ENCODE results near the gene EHBP1. TPM values are rescaled to one million over a fixed set of nuclear protein-coding genes. Genes with fewer than 3 reads are reported as not detected.

The EHBP1 gene
- total and polyA plus RNA-seq, 7 donors: 3.9 to 20.2 (median 14.3) TPM

DNA sequence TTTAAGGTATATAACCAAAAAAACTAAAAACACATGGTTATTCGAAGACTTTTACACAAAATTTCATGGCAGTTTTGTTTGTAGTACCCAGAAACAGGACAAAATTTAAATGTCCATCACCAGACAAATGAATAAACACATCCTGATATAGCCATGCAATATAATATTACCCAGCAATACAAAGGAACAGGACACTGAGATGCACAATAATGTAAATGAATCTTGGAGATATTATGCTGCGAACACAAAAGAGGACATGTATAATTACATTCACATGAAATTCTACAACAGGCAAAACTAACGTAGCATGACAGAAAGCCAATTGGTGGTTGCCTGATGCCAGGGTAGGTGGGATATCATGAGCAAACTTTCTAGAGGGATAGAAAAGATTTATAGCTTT is 252.7 kb downstream of the EHBP1 start:
- intact Hi-C loops (cut with DNase I): no loop called here
- no peaks in the 10 kb centered on the region for H3K9me3 ChIP-seq
- H3K4me1 ChIP-seq: no peaks in the 10 kb centered on the region
- H3K4me3 ChIP-seq: no peak overlapping the region
- H3K27ac ChIP-seq: no peak overlapping the region
- TF ChIP-seq, protein P1, sequence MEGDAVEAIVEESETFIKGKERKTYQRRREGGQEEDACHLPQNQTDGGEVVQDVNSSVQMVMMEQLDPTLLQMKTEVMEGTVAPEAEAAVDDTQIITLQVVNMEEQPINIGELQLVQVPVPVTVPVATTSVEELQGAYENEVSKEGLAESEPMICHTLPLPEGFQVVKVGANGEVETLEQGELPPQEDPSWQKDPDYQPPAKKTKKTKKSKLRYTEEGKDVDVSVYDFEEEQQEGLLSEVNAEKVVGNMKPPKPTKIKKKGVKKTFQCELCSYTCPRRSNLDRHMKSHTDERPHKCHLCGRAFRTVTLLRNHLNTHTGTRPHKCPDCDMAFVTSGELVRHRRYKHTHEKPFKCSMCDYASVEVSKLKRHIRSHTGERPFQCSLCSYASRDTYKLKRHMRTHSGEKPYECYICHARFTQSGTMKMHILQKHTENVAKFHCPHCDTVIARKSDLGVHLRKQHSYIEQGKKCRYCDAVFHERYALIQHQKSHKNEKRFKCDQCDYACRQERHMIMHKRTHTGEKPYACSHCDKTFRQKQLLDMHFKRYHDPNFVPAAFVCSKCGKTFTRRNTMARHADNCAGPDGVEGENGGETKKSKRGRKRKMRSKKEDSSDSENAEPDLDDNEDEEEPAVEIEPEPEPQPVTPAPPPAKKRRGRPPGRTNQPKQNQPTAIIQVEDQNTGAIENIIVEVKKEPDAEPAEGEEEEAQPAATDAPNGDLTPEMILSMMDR (IDR thresholded peaks at IDR 0.05): no peak
- H3K36me3 ChIP-seq (ENCODE audit: insufficient read depth in 1 of 2, low read depth in 1 of 2): peaks cover 0 to 9% of the 10 kb centered on the region in 2 donors
- ATAC-seq (no peak), DNase-seq (no peak)
- no peaks in the 10 kb centered on the region for H3K27me3 ChIP-seq (ENCODE audit: insufficient read depth in 3 of 3, low read length in 2 of 3)
- WGBS, 3 donors: 96 to 99% (median 96%) methylated on average over 3 of the region's 3 CpGs

DNA sequence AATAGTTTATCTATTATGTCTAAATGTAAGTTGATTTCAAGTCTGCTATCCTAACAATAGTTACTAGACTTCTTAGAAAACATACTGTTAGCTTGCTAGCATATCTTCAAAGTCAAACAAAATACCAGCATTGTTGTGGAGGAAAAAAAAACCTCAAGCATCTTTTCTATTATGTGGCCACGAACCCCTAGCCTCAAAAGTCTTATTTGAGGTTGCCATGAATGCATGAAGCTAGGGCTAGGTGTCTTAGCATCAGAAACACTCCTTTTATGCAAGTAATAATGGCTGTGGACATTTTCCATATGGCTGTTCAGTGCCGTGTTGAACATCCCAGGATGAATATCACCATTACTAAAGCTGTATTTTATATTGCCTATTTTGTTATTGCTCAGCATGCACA is 258.5 kb downstream of the EHBP1 start:
- Histone ChIP-seq H3K27ac (no peak overlapping the region), H3K4me1 (no peaks in the 10 kb centered on the region), H3K27me3 (ENCODE audit: insufficient read depth in 3 of 3, low read length in 2 of 3) (no peaks in the 10 kb centered on the region), H3K36me3 (ENCODE audit: insufficient read depth in 1 of 2, low read depth in 1 of 2) (peaks cover 0 to 6% of the 10 kb centered on the region in 2 donors), H3K4me3 (no peak overlapping the region), H3K9me3 (no peaks in the 10 kb centered on the region)
- TF ChIP-seq, protein P1 (IDR thresholded peaks at IDR 0.05): no peak
- ATAC-seq: no peak
- DNase-seq: no peak
- WGBS, 3 donors: 90 to 98% (median 94%) methylated on average over 2 of the region's 2 CpGs
- intact Hi-C loops (cut with DNase I): no loop called here

DNA sequence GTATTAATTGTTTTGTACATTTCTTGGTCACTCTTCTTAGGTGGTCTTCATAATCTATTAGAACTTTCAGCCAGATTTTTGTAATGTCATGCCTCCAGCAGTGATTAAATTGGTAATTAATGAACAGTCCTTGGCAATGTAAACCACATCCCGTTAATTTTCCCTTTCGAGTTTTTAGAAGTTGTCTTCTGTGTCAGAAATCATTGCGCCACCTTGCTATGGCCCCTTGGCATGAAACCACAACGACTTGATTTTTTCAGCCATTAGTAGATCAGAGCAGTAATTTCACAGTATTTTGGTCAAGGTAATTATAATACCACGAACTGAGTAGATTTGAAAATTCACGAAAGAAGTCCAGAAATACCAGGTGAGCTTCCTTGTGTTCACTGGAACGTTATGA is 259.2 kb downstream of the EHBP1 start:
- Histone ChIP-seq H3K36me3 (ENCODE audit: insufficient read depth in 1 of 2, low read depth in 1 of 2) (peaks cover 0 to 6% of the 10 kb centered on the region in 2 donors), H3K4me1 (no peaks in the 10 kb centered on the region), H3K4me3 (no peak overlapping the region), H3K27me3 (ENCODE audit: insufficient read depth in 3 of 3, low read length in 2 of 3) (no peaks in the 10 kb centered on the region), H3K9me3 (no peaks in the 10 kb centered on the region), H3K27ac (no peak overlapping the region)
- 66 to 77% (median 67%) methylated on average over 7 of the region's 7 CpGs for WGBS, 3 donors
- DNase-seq: no peak
- no peak for ATAC-seq
- intact Hi-C loops (cut with DNase I): no loop called here
- TF ChIP-seq, protein P1 (IDR thresholded peaks at IDR 0.05): no peak

DNA sequence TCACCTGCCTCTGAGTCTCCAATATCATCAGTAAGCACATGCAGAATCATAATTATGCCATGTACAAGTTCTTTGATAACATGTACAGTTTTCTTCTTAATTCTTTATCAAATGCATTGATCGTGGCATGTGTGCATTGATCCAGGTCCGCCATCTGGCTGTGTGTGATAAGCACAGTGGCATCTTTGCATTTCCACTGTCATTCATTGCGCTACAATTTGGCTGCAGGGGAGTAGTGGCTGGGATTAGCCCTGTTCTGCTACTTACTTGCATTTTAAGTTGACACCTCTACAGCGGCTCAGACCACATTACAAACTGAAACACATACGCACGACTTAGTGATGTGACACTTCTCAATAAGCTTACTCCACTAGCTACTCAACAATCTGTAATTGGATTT is 261.5 kb downstream of the EHBP1 start:
- ATAC-seq (no peak), DNase-seq (no peak)
- Histone ChIP-seq H3K27me3 (ENCODE audit: insufficient read depth in 3 of 3, low read length in 2 of 3) (no peaks in the 10 kb centered on the region), H3K9me3 (no peaks in the 10 kb centered on the region), H3K4me1 (no peaks in the 10 kb centered on the region), H3K27ac (no peak overlapping the region), H3K36me3 (ENCODE audit: insufficient read depth in 1 of 2, low read depth in 1 of 2) (peaks cover 0 to 6% of the 10 kb centered on the region in 2 donors), H3K4me3 (no peak overlapping the region)
- intact Hi-C loops (cut with DNase I): no loop called here
- TF ChIP-seq, protein P1 (IDR thresholded peaks at IDR 0.05): no peak
- 91 to 93% (median 91%) methylated on average over 6 of the region's 6 CpGs for WGBS, 3 donors

DNA sequence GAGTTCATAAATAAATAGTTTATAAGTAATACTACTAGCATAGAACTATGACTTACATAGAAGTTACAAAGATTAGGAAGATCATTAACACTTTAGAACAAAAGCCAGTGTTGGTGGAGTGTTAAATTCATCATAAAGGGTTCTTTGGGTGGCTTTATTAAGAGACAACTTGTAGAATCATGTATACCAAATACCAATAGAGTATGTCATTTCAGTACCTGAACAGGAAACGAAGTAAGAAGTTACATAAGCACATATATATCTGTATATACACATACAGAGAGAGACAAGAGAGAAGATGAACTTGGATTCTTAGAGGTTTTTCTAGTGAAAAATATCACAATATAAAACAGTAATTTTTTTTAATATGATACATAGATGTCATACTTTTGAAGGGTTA is 262.7 kb downstream of the EHBP1 start:
- ATAC-seq: no peak
- no peak overlapping the region for H3K27ac ChIP-seq
- intact Hi-C loops (cut with DNase I): no loop called here
- DNase-seq: no peak
- TF ChIP-seq, protein P1 (IDR thresholded peaks at IDR 0.05): no peak
- H3K4me1 ChIP-seq: no peaks in the 10 kb centered on the region
- H3K4me3 ChIP-seq: no peak overlapping the region
- peaks cover 0 to 6% of the 10 kb centered on the region in 2 donors for H3K36me3 ChIP-seq (ENCODE audit: insufficient read depth in 1 of 2, low read depth in 1 of 2)
- no peaks in the 10 kb centered on the region for H3K27me3 ChIP-seq (ENCODE audit: insufficient read depth in 3 of 3, low read length in 2 of 3)
- 91 to 98% (median 92%) methylated on average over 1 of the region's 1 CpG for WGBS, 3 donors
- no peaks in the 10 kb centered on the region for H3K9me3 ChIP-seq
